NCI-H748 treated with DMSO at 0.1 percent for 48 hours (cell line): Measurements from ENCODE around the gene POU2F2.
A peak's percentile ranks its signal among the peaks of the same experiment; 100 is the strongest.

Source experiments
- DNase-seq: peaks from one replicate; lab custom pipeline; 2025; lab: John Stamatoyannopoulos, UW

POU2F2 gene

DNA sequence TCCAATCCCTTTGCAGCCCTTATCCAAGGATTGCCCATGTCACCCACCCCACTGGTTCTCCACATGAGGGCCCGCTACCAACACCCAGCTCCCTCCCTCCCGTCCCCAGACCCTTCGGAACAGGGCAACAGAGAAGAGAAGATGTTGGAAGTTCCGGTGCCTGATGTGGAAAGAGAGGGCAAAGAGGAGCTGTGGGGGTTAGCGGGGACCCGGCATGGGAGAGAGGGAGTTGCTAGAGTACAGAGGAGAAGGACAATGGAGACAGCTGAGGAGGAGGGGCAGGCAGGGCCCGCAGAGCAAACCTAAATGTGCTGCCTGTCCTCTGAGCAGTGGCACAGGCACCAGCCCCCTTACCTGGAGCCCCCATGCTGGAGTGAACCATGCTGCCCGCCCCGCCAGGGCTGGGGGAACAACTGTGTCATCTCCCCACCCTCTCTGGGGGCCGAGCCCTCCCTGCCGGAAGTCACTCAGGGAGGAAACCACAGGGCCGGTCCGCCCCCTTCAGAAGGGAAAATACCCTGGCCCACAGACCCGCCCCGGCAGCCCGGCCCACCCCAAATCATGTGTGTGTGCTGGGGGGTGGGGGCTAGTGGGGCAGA is at the start of gene POU2F2:
POU2F2 (minus strand) TSS at position 417 of the 599 bp plus-strand sequence; CDS start at position 382, 35 bp downstream.
- DNase-seq, result no peak

DNA sequence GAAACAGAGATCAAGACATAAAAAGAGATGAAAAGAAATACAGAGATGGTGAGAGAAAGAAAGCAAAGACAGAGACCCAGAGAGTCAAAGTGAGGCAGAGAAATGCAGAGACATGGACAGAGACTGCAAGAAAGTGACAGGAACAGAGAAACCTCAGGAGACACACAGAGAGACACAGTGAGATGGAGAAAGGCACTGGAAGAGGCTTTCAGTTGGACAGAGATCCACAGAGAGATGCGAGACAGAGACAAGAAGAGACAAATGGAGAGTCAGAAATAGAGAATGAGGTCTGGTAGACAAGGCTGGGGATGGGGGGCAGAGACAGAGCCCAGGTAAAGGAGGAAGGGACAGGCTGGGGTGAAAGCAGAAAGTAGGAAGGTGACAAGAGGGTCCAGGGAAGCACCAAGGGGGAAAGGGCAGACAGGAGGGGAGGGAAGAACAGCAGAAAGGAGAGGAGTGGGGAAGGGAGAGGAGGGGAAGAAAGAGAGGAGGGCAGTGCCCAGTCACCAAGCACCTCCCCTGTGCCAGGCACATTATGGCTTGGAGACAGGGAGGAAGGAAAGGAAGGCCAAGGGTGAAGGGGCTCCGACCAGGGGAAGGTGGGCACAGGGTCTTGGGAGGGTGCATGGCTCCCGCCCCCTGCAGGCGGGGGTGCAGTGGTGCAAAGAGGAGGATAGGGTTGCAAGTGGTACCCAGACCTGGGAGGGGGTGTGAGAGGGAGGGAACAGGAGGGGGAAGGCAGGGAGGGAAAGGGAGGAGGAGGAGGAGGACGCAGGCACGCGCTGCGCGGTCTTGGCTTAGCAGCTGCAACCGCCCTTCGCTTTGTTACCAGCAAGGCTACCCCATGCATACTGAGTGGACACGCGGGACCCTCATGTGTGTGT is 46.8 kb upstream of the POU2F2 start:
- no peak for DNase-seq

DNA sequence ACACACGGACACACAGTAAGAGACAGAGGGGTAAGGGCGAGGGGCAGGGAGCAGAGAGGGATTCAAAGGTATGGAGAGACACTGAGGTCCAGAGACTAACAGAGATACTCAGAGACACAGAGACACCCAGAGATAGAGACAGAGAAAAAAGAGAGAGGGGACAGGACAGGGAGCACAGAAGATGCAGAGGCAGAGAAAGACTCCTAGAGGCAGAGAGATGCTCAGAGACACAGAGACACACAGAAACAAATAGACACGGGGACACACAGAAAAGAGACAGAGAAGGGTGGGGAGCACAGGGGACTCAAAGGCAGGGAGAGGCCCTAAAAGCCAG is 45.4 kb upstream of the POU2F2 start:
- DNase-seq, result no peak

DNA sequence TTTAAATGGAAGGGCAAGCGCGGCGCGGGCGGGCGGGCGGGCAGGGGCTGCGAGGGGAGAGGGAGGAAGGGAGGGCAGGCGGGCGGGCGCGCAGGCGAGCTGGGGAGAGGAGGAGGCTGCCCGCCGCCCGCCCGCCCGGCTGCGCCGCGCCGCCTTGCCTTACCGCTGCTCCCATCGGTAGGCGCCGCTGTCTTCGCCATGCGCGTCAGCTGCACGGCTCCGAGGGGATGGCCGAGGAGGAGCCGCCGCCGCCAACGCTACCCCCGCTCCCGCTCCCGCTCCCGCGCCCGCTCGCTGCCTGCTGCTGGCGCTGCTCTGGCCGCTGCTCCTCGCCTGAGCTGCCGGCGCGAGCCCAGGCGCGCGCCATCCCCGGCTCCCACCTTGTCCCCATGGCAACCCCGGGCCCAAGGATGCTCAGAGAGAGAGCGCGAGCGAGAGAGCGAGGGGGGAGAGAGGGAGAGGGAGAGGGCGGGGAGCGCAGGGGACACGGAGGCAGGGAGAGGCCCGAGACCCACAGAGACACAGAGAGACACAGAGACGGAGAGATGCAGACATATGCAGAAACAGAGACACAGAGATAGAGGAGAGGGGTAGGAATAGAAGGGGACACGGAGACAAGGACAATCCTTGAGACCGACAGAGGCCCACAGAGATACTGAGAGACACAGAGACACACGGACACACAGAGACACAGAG is 44.9 kb upstream of the POU2F2 start:
- DNase-seq, result peak; percentile 87

- DNase-seq, result peak; percentile 76
These were observed 44.4 kb upstream of the POU2F2 start for GRCh38 chr19:42176649-42176989.

DNA sequence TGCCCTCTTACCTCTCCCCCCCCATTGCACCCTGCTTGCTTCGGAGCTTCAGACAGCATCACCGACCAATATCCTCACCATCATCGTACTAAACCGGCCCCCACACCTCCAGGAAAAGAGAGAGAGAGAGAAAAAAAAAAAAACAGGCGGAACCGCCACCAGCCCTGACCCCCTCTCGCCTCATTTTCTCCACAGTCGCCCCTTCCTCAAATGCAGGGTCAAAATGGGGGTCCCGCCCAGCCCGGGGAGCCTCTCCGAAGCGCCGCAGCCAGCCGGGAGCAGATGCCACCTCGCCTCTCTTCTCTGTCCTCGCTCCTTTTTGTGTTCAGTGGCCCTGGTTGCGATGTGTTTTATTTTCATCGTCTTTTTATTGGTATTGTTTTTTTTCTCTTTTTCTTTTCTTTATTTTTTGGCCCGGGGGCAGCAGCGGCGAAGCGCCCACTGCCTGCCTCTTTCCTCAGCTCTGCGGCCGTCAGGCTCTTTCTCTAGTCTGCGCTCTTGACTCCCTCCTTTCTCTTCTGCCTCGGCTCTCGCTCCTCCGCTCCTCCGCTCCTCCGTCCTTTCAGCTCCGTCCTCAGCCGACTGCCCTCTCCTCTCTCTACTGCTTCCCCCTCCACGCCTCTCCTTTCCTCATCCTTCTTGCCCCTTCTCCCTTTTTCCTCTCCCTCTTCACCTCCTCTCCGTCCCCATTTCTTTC is 43.9 kb upstream of the POU2F2 start:
- peak; percentile 70 for DNase-seq

DNA sequence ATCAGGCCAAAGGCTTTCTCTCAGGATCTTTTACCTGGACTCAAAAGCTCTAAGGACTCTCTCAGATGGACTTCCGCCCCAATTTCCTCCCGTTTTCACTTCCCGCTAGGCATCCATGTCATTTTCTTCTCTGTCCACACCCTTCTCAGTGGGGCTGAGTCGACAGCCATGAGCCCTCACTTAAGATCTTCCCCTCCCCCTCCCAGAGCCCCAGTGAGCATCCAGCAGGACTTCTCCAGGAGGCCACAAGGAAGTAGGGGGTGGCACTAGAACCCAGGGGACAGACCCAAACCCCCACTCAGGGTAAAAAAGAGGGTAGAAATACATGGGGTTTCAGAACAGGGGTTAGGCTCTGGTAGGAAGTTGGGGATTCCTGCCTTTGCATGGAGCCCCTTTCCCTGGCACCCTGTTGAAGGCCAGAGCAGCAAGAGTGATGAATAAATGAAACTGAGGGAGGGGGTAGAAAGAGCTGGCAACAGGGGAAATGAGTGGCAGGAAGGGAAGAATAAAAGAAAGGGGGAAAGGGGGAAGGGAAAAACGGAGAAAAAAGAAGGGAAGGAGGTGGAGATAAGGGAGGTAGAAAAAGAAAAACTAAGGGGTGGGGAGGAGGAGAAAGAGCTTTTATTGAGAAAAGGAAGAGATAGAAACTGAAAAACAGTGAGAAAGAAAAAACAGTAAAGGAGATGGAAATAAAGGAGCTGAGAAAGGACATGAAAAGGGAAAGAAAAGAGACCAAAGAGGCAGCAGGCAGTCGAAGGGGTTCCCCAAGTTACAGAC is 42.9 kb upstream of the POU2F2 start:
- DNase-seq, result no peak

DNA sequence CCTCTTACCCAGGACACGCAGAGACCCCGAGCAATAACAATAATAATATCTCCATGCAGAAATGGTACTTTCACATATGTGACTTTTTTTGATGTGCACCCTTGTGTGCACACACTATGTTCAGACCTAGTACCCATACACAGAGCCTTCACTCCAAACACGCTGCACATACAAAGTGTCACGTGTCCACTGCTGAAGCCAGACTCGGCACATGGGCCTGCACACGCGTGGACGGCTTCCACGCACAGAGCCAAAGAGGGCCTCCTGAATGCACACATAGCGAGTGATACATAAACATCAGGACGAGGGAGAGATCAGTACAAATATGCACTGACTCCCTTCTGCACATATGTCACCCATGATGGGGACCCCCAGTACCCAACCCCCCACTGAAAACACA is 41.9 kb upstream of the POU2F2 start:
- no peak for DNase-seq

DNA sequence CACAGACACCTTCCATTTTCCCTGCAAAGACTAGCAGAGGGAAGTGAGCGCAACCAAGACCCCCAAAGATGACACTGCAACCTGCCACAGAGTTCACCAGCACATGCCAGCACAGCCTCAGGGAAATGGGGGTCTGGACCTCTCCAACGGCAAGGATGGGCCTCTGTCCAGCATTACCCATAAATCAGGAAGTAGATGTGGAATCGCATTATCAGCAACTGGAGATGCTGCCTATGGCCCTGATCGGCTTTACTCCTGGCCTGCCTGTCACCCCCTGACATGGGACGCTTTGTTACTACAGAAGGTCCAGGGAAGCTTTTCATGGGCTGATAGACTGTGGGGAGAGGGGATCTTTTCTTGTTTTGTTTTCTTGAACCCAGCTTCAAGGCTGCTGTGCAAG is 41.4 kb upstream of the POU2F2 start:
- DNase-seq, result no peak

DNA sequence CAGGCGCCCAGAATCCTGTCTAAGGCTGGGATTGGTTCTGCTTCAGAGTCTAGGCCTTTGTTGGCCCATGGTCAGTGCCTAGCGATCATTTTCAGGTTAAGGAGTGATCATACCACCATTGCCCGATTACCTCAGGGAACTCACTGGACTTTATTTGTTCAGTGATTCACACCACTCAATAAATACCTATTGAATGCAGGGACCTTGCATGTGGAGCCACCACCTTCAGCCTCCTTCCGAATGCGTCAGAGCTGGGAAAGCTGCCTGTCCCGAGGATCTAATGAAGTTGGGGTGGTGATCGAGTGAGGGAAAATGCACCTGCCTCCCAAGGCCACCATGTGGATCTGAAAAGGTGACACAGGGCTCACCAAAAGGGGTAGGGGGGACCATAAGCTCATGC is 40.0 kb upstream of the POU2F2 start:
- DNase-seq, result no peak

DNA sequence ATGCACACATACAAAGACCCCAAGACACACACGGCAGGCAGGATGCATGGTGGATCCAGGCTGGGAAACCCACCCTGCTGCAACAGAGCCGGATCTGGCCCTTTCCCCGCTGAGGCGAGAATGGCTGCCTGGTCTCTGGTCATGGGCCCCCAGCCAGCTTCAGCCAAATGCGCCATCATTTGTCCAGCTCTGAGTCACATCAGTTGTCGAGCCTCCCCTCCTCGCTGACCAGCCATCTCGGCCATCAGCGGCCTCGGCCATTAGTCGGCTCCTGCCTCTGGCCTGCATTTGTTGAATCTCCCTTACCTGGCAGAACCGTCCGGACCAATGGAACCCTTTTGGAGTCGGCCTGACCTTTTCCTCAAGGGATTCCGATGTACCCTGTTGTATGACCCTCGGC is 38.5 kb upstream of the POU2F2 start:
- no peak for DNase-seq

DNA sequence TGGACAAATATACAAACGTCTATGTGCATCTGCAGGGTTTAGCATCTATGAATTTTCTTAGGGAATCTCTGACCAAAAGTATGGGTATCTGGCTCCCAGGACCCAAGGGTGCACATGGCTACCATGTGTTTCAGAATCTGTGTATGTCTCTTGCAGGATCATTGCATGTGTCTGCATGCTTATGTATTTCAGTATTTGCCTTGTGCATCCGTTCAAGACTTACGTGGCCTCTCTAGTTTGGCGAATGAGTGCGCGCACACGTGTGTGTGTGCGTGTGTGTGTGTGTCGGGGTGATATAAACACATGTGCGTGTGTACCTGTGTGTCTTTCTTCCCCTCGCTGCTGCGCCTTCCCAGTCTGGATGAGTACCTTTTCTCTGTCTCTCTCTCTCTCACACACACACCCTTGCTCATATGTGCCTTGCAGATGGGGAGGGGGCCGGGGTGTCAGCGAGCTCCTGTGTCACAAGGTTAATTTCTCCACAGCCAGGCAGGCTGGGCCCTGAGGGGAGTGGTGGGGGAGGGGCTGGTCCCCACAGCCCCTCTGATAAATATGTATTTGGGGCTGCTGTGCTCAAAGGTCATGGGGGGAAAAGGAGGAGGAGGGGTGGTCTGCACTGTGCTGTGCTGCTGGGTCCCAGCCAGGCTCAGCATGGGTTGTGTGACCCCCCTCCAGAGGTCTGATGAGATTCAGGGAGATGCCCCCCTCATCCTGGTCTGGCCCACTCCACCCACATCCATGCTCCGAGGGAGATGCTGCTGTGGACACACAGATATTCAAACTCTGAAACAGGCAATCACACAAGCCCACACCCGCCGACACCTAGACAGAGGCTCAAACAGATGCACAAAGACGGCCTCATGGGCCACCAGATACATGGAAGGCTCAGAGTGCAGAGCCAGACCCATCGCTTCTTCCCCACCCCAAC is 37.5 kb upstream of the POU2F2 start:
- DNase-seq, result no peak

DNA sequence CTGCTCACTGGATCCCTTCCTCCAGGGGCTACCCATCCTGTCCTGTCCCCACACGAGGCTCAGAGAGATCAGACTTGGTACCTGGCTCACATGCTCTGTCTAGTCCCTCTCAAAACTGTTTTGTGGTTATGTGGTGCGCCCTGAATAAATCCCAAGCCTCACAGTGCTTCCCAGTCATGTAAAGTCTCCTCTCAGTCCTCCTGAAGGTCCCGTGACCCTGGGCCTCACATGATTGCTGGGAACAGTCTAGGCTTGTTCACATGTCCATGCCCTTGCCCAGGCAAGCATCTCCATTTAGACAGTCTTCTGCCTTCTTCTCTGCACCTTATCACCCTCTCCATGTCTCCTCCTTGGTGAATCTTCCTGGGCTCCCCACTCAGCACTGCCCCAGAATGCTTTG is 36.0 kb upstream of the POU2F2 start:
- no peak for DNase-seq

GRCh38 chr19:42166316-42166715 is 34.1 kb upstream of the POU2F2 start:
- DNase-seq, result no peak

- no peak for DNase-seq
These were observed 32.9 kb upstream of the POU2F2 start for GRCh38 chr19:42165146-42165545.

- no peak for DNase-seq
These were observed 29.5 kb upstream of the POU2F2 start for GRCh38 chr19:42161616-42162263.

- DNase-seq, result no peak
These were observed 27.7 kb upstream of the POU2F2 start for GRCh38 chr19:42159942-42160341.

GRCh38 chr19:42158926-42159325 is 26.7 kb upstream of the POU2F2 start:
- DNase-seq, result no peak

DNA sequence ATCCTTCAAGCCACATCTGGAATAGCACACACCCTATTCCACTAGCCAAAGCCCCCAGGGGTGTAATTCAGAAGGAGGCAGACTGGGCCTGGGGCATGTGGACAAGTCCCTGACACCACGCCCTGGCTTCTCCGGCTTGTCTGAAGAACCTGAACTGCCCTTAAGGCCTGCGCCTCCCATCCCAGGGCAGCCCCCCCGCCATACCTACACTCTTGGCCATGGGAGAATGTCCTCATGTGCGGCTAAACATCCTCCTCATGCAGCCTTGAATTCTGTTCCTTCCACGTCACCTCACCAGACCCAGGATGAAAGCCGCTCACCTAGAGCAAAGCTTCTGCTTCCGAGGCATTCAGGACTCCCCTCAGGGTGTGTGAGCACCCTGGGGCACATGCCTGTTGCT is 24.3 kb upstream of the POU2F2 start:
- DNase-seq, result no peak

- DNase-seq, result no peak
These were observed 23.6 kb upstream of the POU2F2 start for GRCh38 chr19:42155796-42156195.
